NCI-H128 (cell line): Measurements from ENCODE around the gene CDH6.
A peak's percentile ranks its signal among the peaks of the same experiment; 100 is the strongest.

Experiments
- DNase-seq: peaks from one replicate; lab custom pipeline; 2025; ENCODE audit not compliant: unreplicated experiment; lab: John Stamatoyannopoulos, UW

The CDH6 gene

DNA sequence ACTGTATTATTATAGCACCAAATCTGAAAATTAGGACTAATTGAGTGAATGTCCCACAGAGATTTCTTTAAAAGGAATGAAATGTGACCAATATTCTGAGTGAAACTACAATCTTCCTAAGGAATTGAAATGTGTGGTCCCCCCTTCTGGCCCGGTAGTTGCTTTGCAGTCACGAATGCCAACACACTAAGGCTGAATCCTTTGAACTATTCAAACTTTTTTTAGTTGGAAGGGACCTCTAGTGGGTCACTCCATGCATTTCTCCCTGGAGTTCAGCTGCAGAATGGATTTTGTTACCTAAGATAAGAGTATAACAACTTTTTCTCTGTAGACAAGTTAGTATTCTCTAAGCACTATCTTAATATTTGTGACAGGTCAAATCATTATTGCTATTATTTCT lies 2.8 kb downstream of the CDH6 start:
- no peak for DNase-seq

DNA sequence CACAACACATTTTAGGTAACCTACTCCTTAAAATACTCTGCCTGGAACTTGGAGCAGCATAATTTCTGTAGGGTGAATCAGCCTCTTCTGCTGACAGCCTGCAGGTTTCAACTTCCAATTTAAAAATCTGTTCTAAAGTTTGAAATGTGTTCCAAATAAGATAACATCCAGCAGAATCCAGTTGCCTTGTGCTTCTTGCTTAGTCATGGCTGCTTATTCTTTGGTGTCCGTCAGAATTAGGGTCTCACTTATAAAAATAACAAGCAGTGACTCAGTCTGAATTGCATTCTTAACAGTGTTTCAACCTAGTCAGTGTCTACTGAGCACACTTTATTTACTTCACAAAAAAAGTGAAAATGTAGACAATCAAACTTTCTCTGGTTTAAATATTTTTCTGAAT lies 3.7 kb downstream of the CDH6 start:
- DNase-seq: no peak

DNA sequence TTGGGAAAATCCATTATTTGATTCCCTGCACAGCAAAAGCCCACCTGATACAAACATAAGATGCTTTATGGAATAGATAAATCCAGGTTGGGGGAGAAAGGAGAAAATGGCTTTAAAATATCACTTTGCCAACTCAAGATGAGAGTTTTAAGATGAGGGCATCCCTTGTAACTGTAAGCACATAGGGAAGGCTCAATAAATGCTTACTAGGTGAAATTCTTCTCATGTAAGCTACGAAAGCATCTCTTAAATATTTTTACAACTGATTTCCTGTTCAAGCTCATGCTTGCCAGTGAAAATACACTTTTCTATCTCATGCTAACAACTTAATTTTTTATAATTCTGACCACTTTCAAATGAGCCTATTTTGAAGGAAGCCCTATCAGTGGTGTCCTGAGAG lies 11.5 kb downstream of the CDH6 start:
- DNase-seq: no peak

DNA sequence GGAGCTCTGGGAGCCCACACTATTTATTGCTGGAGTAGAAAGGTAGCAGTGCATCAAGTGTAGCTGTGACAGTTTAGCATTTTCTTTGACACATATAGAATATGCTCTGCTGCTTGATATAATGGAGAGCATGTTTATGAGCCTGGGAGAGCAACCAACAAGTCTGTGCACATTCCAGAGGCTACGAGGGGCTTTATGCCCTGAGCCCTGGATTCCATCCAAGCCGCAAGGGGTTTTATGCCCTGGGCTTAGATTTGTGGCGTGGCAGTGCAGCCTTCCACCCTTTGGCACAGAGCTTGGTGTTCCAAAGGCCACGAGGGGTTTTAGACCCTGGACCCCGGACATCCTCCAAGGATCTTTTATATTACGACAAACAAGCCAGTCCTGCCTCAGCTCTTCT lies 14.6 kb downstream of the CDH6 start:
- no peak for DNase-seq

DNA sequence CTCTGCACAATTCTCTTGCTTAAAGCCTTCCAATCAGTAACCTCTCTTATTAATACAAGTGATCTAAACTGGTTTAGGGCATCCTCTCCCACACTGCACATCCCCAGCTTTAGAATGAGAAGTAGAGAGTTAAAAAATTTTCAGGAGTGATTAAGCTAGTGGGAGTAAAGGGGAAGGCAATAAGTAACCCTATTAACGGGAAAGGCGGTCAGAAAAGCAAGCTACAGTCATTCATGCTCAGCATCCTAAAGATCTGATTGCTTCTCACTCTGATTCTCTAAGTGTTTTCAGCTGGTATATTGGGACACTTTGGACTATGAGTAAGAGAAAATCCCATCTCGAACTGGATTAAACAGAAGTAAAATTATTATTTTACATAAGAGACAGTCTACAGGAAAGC lies 15.8 kb downstream of the CDH6 start:
- DNase-seq: no peak

DNA sequence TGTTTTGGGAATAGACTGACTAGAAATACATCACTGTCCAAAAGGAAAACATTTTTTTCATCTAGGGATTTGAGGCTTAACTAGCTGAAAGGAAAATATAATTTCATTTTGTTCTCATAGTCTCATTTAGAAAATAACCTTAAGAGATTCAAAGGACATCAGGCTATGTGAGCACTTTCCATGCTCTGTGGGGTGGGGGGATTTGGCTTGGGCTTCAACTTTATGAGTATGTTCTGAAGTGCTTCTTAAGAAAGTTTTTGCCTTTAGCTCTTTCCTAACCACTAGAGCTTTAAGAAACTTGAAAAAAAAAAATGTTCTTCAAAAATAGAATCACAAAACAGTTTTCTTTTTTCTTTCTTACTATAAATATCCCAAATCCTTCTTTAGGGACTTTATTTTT lies 17.6 kb downstream of the CDH6 start:
- DNase-seq: no peak

DNA sequence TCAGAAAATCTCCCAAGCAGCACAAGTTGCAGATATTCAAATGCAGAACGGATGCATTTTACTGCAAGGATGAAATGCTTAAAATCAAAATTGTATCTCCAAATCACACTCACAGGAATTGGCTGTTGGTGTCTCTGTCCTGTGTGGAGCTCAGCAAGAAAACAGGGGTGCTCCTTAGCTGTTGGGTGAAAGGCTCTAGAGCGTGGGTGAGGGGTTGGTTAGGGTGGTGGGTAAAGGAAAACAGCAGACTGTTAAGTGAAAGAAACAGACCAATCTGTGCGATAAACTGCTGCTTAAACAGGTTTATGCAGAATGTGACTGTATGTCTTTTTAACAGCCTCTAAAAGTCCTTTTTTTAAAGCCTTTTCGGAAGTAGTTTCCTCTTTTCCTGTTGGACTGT lies 19.8 kb downstream of the CDH6 start:
- DNase-seq: no peak

DNA sequence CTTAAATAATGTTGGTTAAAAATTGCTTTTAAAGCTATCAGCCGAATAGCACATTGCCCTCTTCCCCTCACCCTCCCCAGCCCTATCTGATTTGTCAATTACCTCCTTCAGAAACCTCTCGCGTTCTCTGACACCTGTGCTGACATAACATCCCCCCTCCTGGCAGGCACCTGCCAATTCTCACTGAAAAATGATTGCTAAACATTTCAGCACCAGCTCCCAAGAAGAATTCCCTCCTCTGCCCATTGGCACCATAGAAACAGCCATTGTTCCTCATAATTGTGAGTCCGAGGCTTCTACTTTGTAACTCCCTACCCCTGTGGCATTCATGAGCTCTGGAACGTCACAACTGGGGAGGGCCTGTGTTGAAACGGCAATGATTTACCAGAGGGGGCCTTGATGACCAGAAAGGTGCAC lies 20.2 kb downstream of the CDH6 start:
- no peak for DNase-seq

DNA sequence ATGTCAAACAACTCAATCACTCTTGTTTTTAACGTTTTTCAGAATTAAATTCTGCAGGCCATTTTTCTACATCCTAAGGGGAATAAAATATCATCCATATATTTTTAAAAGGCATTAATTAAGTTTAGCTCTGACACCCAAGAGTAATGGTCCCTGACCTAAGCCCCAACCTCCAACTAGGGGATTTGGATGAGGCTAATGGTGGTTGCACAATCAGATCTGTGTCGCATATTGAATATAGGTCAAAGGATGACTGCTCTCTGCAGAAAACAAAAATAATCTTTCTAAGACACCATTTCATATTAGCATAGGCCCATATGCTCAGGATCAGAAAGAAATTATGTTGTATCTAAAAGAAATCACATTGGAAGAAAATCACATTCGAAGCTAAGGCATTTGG lies 20.7 kb downstream of the CDH6 start:
- DNase-seq: no peak

DNA sequence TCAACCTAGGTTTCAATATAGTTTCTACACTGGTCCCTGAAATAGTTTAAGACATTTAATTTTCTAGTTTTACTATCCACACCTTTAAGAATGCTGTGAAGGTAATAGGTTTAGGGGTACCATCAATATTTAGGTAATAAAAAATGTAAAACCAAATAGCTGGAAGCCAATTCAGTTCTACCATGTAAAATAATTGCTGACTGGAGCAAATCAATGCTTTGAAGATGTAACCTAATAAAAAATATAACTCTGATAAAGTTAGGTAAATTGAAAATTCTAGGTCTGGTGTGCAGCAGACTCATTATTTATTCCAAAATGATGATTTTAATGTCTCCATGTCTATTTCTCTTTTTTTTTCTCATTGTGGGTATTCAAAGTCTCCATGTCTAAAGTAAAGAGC lies 21.8 kb downstream of the CDH6 start:
- no peak for DNase-seq

DNA sequence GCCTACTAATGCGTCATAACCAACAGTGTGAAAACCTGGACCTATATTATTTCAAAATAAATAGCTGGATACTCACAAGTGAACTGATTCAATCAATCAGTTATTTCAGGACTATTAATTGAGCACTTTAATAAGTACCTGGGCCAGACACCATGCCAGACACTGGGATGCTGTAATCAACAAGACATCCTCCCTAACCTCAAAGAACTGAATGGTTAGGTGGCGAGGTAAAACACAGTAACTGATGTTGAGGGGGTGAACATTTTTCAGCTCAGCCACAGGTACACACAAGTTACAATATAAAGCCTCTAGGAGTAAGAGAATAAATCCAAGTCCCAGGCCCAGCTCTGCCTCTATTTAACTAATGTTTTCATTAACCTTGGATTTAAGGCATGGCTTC lies 24.0 kb downstream of the CDH6 start:
- no peak for DNase-seq

DNA sequence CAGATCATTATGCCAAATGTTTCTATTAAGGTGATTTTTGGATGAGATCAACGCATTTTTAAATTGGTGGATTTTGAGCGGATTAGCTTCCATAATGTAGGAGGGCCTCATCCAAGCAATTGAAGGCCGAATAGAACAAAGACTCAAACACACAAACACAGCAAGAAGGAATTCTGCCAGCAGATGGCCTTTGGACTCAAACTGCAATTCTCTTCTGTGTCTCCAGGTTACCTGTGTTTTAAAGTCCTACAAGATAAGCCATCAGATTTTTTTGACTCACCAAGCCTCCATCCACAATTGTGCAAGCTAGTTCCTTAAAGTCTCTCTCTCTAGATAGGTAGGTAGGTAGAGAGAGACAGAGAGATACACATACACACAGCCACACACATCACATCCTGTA lies 25.5 kb downstream of the CDH6 start:
- no peak for DNase-seq

DNA sequence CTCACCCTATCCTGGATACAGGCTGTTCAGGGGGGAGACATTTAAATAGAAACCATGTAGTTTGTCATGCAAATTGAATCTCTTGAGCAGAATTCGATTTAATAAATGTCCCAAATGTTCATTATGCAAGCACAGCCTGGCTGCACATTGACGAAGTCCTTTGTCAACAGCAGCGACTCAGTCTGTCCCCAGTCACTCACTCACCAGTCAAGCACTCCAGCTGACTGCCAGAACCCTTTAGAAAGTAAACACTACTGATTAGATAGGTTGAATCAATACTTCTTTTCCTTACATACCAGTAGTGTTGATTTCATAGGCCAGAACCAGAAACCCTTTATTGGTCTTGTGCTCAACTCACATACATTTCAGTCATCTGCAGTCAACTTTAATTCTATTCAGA lies 27.5 kb downstream of the CDH6 start:
- no peak for DNase-seq

DNA sequence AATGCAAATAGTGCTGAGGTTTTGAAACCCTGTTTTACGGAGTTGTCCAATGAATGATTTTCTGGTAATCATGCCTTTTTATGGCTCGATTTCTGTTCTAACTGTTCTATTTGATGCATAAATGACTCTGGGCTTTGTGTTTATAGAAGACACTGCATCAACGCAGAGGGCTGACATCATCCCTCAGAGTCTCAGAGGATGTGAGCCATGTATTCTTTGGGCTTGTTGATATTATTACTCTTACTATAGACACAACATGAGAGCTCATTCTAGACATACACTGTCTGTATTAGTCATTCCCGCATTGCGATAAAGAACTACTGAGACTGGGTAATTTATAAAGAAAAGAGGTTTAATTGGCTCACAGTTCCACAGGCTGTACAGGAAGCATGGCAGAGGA lies 31.6 kb downstream of the CDH6 start:
- no peak for DNase-seq

DNA sequence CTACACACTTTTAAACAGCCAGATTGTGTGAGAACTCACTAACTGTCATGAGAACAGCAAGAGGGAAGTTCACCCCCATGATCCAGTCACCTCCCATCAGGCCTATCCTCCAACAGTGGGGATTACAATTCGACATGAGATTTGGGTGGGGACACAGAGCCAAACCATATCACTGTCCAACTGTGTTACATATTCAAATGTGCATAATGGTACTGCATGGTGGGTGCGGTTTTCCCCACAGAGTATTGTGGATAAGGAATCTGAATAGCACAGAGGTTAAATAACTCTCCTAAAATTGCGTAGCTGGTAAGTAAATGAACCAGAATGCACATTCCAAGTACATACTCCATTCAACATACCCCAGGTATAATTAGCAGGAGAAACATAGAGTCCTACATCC lies 32.1 kb downstream of the CDH6 start:
- DNase-seq: no peak

DNA sequence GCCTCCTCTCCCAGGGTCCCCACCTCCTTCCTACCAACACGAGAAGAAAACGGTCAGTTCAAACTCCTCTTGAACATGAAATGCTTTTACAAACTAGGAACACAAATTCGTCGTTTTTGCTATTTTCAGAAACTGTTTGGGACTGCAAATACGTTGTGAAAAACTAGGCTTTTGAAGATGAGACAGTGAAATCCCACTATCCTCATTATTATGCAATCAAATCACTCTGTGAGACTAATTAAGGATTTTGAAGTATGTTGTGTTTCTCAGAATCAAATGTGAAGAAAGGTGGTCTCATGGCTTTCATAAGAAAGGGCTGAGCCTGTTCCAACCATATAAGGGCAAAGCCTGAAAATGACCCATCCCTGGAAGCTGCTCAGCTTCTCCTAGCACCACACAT lies 33.2 kb downstream of the CDH6 start:
- DNase-seq: no peak

DNA sequence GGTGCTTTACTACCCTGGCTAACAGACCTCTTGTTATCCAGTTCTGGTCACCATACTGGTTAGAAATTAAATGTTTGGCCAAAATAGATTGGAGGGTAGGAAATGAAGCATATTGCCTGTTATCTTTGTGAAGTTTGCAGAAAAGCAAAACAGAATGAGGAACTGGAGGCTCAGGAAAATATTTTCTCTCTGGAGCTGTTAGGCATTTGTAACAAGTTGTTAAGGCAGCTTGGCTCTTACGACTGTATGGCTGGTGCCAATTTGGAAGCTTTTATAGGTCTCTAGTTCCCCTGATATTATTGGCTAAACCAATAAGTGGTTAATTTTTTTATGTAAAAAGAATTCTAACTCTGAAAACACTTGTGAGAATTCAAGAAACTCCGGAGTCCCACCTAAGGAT lies 35.8 kb downstream of the CDH6 start:
- no peak for DNase-seq

DNA sequence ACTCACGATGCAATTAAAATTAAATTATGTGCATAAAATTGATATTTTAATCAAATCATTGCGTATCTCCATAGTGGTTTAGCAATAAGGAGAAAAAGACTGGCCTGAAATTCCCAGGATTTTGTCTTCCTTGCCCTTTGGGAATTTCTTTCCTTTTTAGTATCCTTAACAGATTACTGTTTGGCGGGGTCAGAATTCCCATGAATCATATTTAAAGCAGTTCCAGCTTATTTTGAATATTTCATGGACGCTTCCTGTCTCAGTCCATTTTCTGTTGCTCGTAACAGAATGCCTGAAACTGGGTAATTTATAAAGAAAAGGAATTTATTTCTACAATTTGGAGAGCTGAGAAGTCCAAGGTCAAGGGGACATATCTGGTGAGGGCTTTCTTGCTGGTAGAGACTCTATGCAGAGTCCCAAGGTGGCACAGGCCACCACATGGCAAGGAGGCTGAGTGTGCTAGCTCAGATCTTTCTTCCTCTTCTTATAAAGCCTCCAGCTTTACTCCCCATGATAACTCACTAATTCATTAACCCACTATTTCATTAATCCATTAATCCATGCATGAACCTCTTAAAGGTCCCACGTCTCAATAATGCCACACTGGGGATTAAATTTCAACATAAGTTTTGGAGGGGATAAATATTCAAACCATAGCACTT lies 37.8 kb downstream of the CDH6 start:
- DNase-seq: no peak

DNA sequence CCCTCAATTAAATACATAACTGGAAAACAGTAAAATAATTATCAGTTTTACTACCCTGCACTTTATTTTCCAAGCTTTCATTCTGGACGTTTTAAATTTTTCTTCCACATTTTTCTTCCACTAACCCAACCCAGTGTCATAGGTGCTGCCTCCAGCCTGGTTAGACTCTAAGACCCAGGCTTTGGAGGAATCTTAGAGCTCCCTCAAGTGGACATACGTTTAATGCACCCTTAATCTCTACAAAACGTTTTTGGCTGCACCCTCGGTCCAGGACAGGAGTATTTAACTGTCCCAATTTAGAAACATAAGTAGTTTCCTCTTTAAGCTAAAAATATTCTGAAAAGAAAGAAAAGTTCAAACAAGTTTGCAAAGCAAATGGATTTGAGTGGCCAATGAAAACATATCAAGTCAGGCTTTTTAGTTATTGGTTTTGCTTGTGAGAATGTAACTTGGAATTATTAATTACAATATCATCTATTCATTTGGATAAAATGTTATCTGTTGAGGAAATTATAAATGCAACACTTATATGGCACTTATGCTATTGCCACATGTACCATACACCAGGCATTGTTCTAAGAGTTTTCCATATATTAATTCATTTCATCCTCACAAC lies 38.9 kb downstream of the CDH6 start:
- DNase-seq: peak; percentile 26

DNA sequence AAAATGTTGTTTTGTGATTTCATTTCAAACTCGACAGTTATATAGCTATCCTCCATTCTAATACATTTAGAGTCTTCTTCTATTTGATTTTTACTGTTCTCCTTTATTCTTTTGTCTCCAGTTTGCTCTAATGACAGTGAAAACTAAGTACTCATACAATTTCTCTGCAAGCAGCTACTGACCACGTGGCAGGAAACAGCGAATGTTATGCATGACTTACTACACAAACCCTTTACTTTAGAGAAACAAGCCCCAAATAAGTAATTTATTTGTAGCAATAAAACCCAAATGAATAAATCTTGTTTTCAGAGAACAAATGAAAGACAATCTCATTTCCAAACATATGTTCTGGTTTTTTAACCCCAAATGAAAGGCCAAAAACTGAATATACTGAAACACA lies 41.9 kb downstream of the CDH6 start:
- no peak for DNase-seq

DNA sequence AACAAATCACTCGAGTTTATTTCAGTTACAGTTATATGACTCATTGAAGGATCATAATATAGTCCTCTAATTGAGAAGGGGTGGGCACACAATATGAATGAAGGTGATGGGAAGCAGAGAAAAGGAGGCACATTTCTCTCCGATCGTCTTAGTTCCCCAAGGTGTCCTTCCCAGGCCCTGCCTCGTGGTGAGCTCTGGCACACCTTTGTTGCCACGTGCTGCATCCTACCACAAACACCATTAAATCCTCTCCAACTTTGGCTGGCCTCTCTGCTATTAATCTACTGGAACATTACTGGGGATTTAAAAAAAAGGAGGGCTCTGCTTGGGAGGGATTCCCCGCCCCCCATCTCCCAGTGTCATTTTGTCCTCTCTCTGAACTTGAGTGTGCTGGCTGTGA lies 42.9 kb downstream of the CDH6 start:
- no peak for DNase-seq

DNA sequence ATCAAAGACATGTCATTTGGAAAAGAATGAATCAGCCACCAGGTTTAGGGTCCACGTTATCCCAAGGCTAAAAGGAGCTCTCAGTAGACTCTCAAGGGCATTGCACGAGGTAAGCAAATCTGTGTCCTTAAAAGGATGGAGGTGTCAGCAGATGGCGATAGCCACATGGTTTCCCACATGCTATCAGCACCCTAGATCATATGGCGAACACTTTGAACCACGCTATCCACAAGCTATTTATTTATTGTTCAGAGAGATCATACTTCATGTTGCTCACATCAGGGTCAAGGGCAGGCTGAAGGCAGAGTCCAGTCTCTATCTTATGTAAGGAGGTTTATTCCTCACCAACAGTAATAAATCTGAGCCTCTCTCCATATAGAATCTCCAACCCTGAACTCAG lies 43.7 kb downstream of the CDH6 start:
- DNase-seq: no peak

DNA sequence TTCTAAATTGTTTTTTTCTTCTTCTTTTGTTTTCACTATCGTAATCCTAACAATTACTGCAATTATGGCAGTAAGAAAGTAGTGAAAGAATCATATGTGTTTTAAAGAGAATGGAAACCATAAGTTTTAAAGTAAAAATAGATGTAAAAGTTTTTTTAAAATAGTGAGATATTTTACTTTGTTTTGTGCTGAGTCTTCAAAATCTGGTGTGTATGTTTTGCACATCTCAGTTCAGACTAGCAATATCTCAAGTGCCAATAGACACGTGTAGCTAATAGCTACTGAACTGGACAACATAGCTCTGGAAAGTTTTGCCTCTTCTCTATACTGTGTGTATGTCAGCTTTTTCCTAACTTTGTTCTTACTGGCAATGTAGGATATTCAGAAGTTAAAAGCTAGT lies 45.0 kb downstream of the CDH6 start:
- DNase-seq: no peak
